Lower leg skin (tissue), 4 donors: Measurements from ENCODE around the gene GALR1. TPM values are rescaled to one million over a fixed set of nuclear protein-coding genes. Genes with fewer than 3 reads are reported as not detected.
"Not testable (repeated sequence)": the region's sequence is repeated elsewhere in the genome, so short reads cannot be mapped to it uniquely, and the experiment has no call there.

Source experiments
- DNase-seq, 2 donors: peaks; one replicate each; pipeline ENCODE4 v3.0.0-alpha.2; 2019; ENCODE audit warnings: low spot score in 2 of 2
- H3K4me3 ChIP-seq: fragments of 200-600 bp; sonication (generic); 2 replicates; pipeline ENCODE4 v1.5.1; 2017; ENCODE audit warnings: mild to moderate bottlenecking, low read depth; ENCODE audit not compliant: poor library complexity, severe bottlenecking
- POLR2A ChIP-seq, 2 donors: fragments of 450-650 bp; IDR thresholded peaks; one replicate each; pipeline ENCODE4 v1.6.1; 2016 to 2017; ENCODE audit warnings: antibody characterized with exemption in 2 of 2, mild to moderate bottlenecking in 1 of 2, moderate library complexity in 1 of 2
- WGBS, 2 donors: methylation state at CpG; one replicate each; pipeline ENCODE4 v1.1.5; 2018; 5-methylcytosine and 5-hydroxymethylcytosine counted together
- intact Hi-C: fragments of 100-400 bp; cut with DNase I; formaldehyde crosslinking; loops from one replicate; pipeline ENCODE4 v1.15.0; 2023; ENCODE audit warnings: low total_unique reads
- total RNA-seq, 4 donors: library from RNA; depleted of rRNA; stranded (reverse); fragments of >200 nt; gene quantifications; one replicate each; pipeline ENCODE4 v1.1.0, GENCODE V29; 2016
- TF ChIP-seq, protein P1 (sequence below), 3 donors: fragments of 450-650 bp; IDR thresholded peaks; one replicate each; pipeline ENCODE4 v1.5.1; 2016; ENCODE audit warnings: antibody characterized with exemption in 3 of 3, mild to moderate bottlenecking in 3 of 3, moderate library complexity in 2 of 3

The GALR1 gene
- total RNA-seq, 4 donors from 2014 or later: not detected

DNA sequence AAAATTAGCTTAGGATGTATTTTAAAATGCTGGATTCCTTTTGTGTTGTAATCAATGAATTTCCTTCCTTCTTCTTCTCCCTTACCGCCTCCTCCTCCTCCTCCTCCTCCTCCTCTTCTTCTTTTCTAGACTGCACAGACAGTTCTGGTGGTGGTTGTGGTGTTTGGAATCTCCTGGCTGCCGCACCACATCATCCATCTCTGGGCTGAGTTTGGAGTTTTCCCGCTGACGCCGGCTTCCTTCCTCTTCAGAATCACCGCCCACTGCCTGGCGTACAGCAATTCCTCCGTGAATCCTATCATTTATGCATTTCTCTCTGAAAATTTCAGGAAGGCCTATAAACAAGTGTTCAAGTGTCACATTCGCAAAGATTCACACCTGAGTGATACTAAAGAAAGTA lies 18.8 kb downstream of the GALR1 start:
- 83 to 85% methylated on average over 9 of the region's 9 CpGs for WGBS, 2 donors
- DNase-seq: no peak
- TF ChIP-seq, protein P1, sequence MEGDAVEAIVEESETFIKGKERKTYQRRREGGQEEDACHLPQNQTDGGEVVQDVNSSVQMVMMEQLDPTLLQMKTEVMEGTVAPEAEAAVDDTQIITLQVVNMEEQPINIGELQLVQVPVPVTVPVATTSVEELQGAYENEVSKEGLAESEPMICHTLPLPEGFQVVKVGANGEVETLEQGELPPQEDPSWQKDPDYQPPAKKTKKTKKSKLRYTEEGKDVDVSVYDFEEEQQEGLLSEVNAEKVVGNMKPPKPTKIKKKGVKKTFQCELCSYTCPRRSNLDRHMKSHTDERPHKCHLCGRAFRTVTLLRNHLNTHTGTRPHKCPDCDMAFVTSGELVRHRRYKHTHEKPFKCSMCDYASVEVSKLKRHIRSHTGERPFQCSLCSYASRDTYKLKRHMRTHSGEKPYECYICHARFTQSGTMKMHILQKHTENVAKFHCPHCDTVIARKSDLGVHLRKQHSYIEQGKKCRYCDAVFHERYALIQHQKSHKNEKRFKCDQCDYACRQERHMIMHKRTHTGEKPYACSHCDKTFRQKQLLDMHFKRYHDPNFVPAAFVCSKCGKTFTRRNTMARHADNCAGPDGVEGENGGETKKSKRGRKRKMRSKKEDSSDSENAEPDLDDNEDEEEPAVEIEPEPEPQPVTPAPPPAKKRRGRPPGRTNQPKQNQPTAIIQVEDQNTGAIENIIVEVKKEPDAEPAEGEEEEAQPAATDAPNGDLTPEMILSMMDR (IDR thresholded peaks at IDR 0.05): no peak
- no peak for TF ChIP-seq POLR2A (IDR thresholded peaks at IDR 0.05)
- intact Hi-C loops: no loop called here
- no peak overlapping the region for H3K4me3 ChIP-seq

DNA sequence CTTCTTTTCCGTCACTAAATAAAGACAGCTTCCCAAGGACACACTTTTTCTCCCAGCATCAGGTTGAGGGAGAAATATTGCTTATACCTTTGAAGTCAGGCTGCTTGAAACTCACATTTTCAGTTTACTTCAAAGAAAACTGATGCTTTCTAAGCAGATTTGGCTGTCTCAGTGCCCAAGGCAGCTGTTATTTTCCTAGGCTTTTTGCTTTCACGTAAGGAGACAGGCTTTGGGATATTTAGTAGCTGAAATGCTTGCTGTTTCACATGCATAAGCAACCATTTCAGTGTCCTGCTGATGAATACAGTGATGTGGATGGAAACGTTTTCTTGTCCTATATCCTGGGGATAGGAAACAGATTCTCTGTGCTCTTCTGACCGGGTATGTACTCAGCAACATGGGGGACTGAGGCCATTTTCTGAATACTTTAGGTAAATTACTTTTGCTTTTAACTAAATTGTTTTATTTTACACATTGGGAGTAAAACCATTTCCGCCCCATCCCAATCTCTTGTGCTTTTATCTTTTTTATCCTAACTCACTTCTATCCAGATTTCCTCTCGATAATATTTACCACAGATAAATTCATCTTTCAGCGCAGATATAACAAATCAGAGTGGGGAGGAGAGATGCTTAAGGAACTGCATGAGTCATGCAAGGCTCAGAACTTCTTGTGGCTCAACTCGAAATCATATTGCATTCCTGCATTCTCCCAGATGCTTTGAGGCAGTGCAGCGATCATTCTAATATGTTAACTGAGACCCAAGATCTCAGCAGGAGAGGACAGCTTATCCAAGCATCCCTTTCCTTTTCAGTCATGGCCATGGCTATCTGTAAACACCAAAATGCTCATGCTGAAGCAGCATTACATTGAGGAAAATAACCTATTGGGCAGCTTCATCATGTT lies 22.2 kb downstream of the GALR1 start:
- DNase-seq: no peak
- 40 to 49% methylated on average over 9 of the region's 9 CpGs for WGBS, 2 donors
- no peak overlapping the region for H3K4me3 ChIP-seq
- no peak for TF ChIP-seq POLR2A (IDR thresholded peaks at IDR 0.05)
- TF ChIP-seq, protein P1 (IDR thresholded peaks at IDR 0.05): no peak
- intact Hi-C loops: no loop called here

DNA sequence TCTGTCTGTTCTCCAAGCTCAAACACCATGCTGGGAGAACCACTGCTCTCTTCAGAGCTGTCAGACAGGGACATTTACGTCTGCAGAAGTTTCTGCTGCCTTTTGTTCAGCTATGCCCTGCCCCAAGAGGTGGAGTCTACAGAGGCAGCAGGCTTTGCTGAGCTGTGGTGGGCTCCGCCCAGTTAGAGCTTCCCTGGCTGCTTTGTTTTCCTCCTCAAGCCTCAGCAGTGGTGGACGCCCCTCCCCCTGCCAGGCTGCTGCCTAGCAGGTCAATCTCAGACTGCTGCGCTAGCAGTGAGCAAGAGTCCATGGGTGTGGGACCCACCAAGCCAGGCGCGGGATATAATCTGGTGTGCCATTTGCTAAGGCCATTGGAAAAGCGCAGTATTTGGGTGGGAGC lies 41.2 kb downstream of the GALR1 start:
- intact Hi-C loops, H3K4me3 ChIP-seq, DNase-seq: not testable (repeated sequence)
- 52 to 87% methylated on average over 7 of the region's 7 CpGs for WGBS, 2 donors

DNA sequence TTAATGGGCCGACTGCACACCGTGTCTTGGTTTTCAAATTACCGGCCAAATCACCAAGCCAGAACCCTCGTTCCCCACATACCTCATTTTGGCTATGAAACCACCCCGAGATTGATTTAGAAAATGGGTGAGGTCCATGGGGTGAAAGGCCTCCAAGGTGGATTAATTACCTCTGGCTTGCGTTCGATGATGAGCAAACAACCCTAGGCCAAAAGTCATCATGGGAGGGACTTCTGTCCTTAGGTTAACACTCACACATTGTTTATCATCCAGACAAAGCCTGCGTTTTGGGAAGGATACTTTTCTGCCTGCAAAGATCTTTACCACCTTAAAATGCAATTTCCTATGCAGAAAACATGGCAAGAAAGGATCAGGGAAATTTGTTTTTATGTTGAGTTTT lies 48.5 kb downstream of the GALR1 start:
- 54 to 76% methylated on average over 8 of the region's 8 CpGs for WGBS, 2 donors
- intact Hi-C loops: no loop called here
- no peak for DNase-seq

GRCh38 chr18:77299706-77300105 lies 50.1 kb downstream of the GALR1 start:
- no peak for DNase-seq
- intact Hi-C loops: no loop called here
- 73 to 83% methylated on average over 6 of the region's 6 CpGs for WGBS, 2 donors
- no peak overlapping the region for H3K4me3 ChIP-seq
- no peak for TF ChIP-seq POLR2A (IDR thresholded peaks at IDR 0.05)
- TF ChIP-seq, protein P1 (IDR thresholded peaks at IDR 0.05): no peak

More for the DNA sequence above, 48.5 kb downstream of the GALR1 start:
- H3K4me3 ChIP-seq: no peak overlapping the region
- TF ChIP-seq, protein P1 (IDR thresholded peaks at IDR 0.05): no peak
- TF ChIP-seq POLR2A (IDR thresholded peaks at IDR 0.05): no peak

DNA sequence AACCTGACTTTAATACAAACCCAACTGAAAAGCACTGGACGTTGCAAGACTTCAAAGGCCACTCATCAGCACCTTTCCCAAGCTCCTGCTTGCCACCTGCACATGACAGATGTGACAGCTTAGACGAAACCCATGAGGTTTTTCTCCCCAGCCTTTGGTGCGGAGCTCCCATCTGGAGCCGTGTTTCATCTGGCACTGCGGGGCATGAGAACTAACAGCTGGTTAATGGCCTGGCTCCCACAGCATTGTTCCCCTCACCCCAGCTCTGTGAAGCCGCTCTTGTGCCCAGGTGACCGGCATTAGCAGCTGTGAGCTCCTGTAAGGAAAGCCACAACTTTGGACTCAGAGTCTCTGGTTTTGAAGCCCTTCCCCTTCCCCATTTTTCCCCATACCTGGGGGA lies 50.9 kb downstream of the GALR1 start:
- intact Hi-C loops: no loop called here
- no peak for TF ChIP-seq POLR2A (IDR thresholded peaks at IDR 0.05)
- TF ChIP-seq, protein P1 (IDR thresholded peaks at IDR 0.05): no peak
- DNase-seq: no peak
- no peak overlapping the region for H3K4me3 ChIP-seq
- WGBS, 2 donors: 65 to 74% methylated on average over 7 of the region's 7 CpGs
